GM19463 (cell line): ENCODE measurements around the gene PPP1R2C.
A peak's percentile ranks its signal among the peaks of the same experiment; 100 is the strongest.

Experiments
- ATAC-seq: cut with Tn5 transposase; IDR thresholded peaks from one replicate; pipeline ENCODE4 v1.9.1; 2021; ENCODE audit warnings: mild to moderate bottlenecking, moderate library complexity; ENCODE audit not compliant: unreplicated experiment

PPP1R2C gene

GRCh38 chrX:42778096-42778495, at the start of gene PPP1R2C:
TSS of gene PPP1R2C (minus strand) at chrX:42778163. CDS start at chrX:42778079, 84 bp downstream.
- no peak for ATAC-seq

- ATAC-seq = no peak
Observed at GRCh38 chrX:42825201-42825600, 47.2 kb upstream of the PPP1R2C start.

- no peak for ATAC-seq
Observed at GRCh38 chrX:42824541-42824940, 46.6 kb upstream of the PPP1R2C start.

DNA sequence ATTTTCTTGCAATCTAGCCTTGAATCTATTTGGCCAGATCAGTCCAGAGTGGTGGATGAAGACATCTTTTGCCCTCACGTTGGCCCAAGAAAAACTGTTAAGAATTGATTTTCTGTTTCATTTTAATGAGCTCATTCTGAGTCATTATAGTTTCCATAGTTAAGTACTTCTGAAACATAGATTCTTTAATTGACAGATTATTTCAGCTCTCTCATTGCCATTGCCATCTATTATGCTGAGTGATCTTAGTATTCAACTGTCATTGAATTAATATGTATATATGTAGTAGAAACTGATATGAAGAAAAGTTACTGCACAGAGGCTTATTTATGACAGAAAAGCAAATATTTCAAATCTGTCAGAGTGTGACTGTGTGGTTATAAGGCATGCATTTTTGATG, 45.5 kb upstream of the PPP1R2C start:
- no peak for ATAC-seq

DNA sequence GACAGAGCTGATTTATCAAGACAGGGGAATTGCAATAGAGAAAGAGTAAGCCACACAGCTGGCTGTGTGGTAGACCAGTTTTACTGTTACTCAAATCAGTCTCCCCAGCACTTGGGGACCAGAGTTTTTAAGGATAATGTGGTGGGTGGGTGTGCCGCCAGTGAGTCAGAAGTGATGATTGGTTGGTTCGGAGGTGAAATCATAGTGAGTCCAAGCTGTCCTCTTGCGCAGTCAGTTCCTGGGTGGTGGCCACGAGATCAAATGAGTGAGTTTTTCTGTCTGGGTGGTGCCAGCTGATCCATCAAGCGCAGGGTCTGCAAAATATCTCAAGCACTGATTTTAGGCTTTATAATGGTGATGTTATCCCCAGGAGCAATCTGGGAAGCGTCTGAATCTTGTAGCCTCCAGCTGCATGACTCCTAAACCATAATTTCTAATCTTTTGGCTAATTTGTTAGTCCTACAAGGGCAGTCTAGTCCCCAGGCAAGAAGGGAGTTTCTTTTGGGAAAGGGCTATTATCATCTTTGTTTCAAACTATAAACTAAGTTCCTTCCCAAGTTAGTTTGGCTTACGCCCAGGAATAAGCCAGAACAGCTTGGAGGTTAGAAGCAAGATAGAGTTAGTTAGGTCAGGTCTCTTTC, 44.0 kb upstream of the PPP1R2C start:
- no peak for ATAC-seq

- no peak for ATAC-seq
Observed at GRCh38 chrX:42818151-42818921, 40.4 kb upstream of the PPP1R2C start.

- no peak for ATAC-seq
Observed at GRCh38 chrX:42809569-42809968, 31.6 kb upstream of the PPP1R2C start.

- no peak for ATAC-seq
Observed at GRCh38 chrX:42807393-42807792, 29.4 kb upstream of the PPP1R2C start.

DNA sequence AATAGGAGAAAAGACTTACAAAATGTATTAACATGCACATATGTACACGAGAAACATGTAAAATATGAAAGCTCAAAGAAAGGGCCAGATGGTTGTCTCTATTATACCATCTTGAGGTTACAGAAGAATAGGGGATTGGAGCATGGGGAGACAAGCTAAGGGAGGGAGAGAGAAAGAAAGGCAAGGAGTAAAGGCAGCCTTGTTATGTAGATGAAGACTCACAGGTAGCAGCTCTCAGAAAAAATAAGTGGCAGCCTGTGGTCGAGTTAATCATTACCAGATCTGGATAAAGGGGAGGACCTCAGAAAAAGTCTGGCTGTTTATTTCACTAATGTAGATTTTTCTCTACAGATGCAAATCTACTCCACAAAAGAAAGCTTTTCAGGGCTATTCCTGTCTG, 26.6 kb upstream of the PPP1R2C start:
- ATAC-seq = no peak

DNA sequence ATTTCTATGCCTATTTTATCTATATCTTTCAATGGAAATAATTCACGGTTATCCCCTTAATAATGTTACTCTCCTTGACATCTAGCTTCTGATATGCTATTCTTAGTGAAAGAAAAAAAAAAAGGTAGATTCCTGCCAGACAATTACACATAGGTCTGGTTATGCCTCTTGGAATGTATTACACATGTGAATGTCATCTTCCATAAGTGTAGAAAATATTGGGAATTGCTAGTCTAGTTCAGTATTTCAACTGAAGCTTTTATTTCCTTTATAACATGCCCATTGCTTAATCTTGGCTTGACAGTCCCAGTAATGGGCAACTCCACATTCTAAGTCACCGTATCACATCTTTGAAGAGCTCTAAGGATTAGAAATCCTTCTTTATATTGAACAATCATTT, 25.4 kb upstream of the PPP1R2C start:
- no peak for ATAC-seq

- no peak for ATAC-seq
Observed at GRCh38 chrX:42797651-42798269, 19.8 kb upstream of the PPP1R2C start.

- no peak for ATAC-seq
Observed at GRCh38 chrX:42783451-42783850, 5.5 kb upstream of the PPP1R2C start.

DNA sequence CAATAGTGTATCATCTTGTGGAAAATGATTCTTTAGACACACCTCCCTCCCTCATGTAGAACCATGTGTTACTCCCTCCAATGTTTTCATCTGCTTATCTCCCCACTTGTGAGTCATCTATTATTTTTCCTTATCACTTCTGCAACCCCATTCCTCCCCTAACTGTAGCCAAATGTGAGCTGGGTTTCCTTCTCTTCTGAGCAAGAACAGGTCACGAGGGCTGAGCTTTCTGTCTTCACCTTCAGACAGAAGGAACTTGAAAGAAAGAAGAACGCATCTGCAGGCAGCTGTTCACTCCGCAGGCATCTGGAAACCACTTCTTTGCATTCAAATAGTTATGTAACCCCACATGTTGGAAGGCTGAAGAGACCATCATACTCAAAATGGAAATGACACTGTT, 1.8 kb downstream of the PPP1R2C start:
- no peak for ATAC-seq

- ATAC-seq = peak; percentile 47
Observed at GRCh38 chrX:42772874-42773273, 5.1 kb downstream of the PPP1R2C start.

DNA sequence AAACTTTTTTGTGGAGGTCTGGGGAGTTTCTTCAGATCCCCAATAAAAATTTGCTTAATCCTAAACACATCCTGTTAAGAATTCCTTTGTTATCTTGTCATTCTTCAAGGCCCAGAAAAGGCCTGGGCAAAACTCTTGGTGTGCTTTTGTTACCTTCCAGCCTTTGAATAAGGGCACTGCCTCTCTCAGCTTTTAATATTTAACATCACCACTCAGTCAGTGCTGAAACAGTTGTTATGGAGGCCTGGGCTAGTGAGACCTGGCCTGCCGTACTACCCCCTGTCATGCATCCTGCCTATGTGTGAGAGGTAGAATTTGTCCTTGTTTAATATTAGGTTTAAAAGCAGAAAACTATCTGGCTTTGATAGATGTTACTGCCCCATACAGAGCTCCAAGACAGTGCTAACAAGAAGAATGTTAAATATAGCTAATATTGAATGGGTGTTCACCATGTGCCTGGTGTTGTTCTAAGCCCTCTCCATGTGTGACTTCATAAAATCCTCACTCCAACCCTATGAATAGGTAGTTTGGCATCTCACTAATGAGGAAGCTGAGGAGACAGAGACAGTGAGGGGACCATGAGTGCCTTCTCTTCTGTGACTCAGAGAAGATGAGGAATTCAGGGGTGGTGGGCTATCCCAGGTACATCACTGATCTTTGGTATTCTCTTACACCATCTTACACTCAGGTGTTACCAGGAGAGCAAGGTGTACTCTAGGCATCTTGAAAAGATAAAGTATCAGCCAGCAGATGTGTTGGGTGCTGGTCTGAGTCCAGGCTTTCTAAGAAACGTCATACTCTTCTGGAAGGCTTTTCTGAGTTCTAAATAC, 6.2 kb downstream of the PPP1R2C start:
- no peak for ATAC-seq

- ATAC-seq = no peak
Observed at GRCh38 chrX:42770566-42770965, 7.4 kb downstream of the PPP1R2C start.

GRCh38 chrX:42759881-42760280, 18.1 kb downstream of the PPP1R2C start:
- ATAC-seq = no peak

DNA sequence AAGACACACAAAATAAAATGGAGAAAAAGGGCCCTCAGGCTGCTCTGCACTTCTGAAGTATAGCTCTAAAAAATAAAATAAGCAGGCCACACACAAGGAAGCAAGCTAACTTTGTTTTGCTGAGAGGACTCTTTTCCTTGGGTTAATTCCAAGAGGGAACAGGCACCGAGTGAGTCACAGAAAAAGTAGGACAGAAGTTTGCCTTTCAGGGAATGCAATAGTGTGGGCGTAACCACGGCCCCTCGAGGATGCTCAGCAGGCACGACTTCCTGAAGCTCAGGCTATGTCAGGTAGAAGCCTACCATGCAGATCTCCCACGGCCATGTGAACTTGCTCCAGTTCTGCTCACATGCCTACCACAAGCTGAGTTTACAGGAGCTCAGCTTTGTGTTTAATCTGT, 22.1 kb downstream of the PPP1R2C start:
- ATAC-seq = no peak

DNA sequence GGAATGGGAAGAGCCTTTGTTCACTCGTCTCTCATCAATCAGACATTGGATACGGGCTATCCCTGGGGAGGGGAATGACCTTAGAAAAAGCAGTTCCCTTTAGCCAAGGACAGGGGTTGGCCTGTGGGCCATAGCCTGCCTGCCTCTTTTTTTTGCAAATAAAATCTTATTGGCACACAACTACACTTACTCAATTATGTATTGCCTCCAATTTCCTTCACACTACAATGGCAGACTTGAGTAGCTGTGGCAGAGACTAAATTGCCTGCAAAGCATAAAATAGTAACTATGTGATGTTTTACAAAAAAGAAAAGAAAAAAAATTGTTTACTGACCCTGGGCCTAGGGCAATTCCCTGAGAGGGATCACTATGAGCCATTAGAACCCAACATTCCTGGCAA, 23.4 kb downstream of the PPP1R2C start:
- ATAC-seq = no peak

GRCh38 chrX:42754115-42754514, 23.8 kb downstream of the PPP1R2C start:
- no peak for ATAC-seq

DNA sequence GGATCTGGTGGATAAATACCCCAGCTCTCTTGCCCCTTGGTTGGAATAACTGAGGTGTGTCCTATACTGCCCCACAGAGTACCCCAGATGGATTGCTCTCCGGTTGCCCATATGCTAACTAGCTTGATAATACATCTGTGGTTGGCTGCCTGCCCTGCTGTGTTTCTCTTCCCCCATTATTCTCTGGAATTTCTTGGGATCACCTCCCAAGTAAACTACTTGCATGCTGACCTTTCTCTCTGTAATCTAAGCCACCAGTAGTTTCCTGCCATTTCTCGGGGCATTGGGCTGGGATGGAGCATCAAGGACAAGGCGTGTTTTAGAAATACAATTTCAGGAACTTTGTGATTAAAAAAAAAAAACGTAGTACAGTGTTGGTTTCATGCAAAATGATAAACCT, 25.2 kb downstream of the PPP1R2C start:
- ATAC-seq = no peak
